ENCODE results near the gene FGD4. TPM values are rescaled to one million over a fixed set of nuclear protein-coding genes. Genes with fewer than 3 reads are reported as not detected.
"Not testable (repeated sequence)": the region's sequence is repeated elsewhere in the genome, so short reads cannot be mapped to it uniquely, and the experiment has no call there.

Gene FGD4
- total RNA-seq, 4 donors from 2014 or later = 32.5 to 51.4 (median 38.8) TPM

DNA sequence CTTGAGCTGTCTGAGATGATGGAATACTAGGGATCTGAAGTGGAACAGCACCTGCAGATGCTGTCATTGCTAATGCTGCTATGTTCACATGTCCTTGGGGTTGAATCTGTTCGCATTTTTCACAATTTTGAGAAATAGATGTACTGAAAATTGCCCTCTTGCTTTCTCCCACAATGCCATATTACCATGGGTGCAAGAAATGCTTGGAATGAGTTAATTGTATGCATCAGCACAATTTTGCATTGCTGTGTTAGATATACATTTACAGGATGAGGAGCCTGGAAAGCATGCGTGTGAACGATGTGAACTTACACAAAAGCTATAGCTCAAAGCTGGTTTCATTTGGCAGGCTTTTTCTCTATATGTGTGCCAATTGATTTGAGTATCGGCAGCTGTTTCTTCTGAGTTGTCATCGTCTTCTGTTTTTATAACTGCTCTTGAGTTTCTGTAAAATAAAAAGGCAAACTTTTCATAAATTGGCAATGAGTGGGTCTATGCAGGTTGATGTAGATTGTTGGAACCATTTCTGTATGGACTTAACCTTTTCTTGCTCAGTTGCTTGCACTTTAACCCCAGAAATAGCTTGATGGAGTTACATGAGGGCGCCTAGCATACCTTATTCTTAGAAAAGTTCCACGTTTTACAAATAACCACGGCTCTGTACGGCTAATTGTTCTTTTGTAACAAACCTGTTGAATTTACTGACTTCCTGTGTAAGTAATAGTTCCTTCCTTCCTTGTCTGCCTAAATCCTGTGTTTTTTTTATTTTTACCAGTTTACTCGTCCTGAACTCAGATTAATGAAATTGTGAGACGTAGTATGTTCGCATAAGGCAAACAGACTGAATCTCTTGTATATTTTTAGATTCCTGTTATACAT is 105.9 kb downstream of the FGD4 start:
- Histone ChIP-seq H3K27me3 (no peaks in the 10 kb centered on the region), H3K4me1 (peaks cover 26 to 30% of the 10 kb centered on the region in 2 donors), H3K36me3 (no peaks in the 10 kb centered on the region), H3K9me3 (no peaks in the 10 kb centered on the region), H3K4me3 (replicated peaks in 1 of 3) (no peak overlapping the region), H3K27ac (no peak overlapping the region)
- no peak for TF ChIP-seq POLR2A (IDR thresholded peaks at IDR 0.05)
- TF ChIP-seq, protein P1, sequence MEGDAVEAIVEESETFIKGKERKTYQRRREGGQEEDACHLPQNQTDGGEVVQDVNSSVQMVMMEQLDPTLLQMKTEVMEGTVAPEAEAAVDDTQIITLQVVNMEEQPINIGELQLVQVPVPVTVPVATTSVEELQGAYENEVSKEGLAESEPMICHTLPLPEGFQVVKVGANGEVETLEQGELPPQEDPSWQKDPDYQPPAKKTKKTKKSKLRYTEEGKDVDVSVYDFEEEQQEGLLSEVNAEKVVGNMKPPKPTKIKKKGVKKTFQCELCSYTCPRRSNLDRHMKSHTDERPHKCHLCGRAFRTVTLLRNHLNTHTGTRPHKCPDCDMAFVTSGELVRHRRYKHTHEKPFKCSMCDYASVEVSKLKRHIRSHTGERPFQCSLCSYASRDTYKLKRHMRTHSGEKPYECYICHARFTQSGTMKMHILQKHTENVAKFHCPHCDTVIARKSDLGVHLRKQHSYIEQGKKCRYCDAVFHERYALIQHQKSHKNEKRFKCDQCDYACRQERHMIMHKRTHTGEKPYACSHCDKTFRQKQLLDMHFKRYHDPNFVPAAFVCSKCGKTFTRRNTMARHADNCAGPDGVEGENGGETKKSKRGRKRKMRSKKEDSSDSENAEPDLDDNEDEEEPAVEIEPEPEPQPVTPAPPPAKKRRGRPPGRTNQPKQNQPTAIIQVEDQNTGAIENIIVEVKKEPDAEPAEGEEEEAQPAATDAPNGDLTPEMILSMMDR (IDR thresholded peaks at IDR 0.05) = no peak
- intact Hi-C loops (cut with DNase I) = no loop called here
- 70 to 79% methylated on average over 12 of the region's 12 CpGs for WGBS, 2 donors
- DNase-seq = no peak

DNA sequence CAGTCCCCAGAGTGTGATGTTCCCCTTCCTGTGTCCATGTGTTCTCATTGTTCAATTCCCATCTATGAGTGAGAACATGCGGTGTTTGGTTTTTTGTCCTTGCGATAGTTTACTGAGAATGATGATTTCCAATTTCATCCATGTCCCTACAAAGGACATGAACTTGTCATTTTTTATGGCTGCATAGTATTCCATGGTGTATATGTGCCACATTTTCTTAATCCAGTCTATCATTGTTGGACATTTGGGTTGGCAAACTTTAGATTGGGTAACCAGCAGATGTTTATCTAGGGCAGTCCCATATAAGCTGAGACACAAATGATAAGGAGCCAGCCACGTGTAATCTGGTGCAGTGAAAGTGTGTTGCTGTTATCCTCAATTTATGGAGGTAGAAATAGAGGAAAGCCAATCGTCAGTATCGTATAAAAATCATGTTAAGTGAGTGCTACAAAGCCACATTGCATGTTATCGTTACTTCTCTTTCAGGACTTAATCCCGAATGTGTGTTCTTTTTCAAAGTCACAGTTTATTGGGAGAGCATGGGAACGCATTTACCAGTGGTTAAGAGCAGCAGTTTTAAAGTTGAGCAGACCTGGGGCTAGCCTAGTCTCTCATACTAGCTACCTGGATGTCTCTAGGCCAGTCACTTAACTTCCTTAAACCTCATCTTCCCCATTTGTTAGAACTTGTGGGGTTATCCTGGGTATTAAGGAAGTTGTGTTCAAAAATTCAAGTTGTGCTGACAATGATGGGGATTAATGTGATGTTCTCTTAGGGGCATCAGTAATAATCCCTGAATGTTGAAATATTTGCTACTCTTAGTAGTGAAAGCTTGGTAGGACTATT is 108.0 kb downstream of the FGD4 start:
- H3K36me3 ChIP-seq; H3K27ac ChIP-seq; DNase-seq; H3K4me3 ChIP-seq (replicated peaks in 1 of 3); H3K27me3 ChIP-seq; H3K9me3 ChIP-seq; intact Hi-C loops (cut with DNase I): not testable (repeated sequence)
- peaks cover 12 to 19% of the 10 kb centered on the region in 2 donors for H3K4me1 ChIP-seq
- WGBS, 2 donors = 85% methylated on average over 6 to 7 of the region's 8 CpGs

DNA sequence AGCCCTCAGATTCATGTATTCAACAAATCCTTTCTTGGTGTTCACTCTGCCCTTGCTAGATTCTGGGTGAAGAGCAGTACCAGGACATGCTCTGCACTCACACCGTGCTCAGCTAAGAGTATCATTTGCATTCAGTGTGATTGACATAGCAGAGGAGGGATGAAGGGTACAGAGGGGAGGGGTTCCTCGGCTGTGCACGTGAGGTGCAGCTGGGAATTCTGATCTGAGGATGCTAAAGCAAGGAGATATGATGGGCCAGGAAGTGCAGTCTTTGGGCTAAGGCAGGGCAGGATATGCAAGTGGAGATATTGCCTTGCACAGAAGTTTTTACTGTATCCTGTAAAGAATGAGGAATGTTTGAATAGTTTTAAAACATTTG is 108.6 kb downstream of the FGD4 start:
- H3K27me3 ChIP-seq = no peaks in the 10 kb centered on the region
- no peaks in the 10 kb centered on the region for H3K36me3 ChIP-seq
- no peak overlapping the region for H3K27ac ChIP-seq
- H3K4me3 ChIP-seq (replicated peaks in 1 of 3) = no peak overlapping the region
- no peak for TF ChIP-seq POLR2A (IDR thresholded peaks at IDR 0.05)
- TF ChIP-seq, protein P1 (IDR thresholded peaks at IDR 0.05) = no peak
- DNase-seq = no peak
- 46 to 56% methylated on average over 3 of the region's 3 CpGs for WGBS, 2 donors
- H3K9me3 ChIP-seq = no peaks in the 10 kb centered on the region
- intact Hi-C loops (cut with DNase I) = no loop called here
- peaks cover 6 to 13% of the 10 kb centered on the region in 2 donors for H3K4me1 ChIP-seq

DNA sequence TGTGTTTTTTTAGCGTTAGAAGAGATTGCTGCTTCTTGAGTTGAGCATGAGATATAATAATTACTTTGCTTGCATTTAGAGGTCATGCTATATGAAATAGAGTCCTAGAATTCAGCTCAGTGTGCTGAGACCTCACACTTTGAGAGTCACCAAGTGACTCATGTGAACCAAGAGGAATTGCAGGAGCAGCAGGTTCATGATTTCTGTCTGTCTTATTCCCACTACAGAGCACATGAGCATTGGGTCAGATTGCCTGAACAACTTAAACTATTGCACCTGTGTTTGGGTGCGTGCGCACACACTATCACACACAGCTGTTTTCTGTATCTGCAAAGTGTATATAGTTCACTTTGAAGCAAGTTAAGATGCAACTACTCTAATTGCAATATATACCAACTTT is 109.3 kb downstream of the FGD4 start:
- no peak for TF ChIP-seq POLR2A (IDR thresholded peaks at IDR 0.05)
- TF ChIP-seq, protein P1 (IDR thresholded peaks at IDR 0.05) = no peak
- DNase-seq = no peak
- intact Hi-C loops (cut with DNase I) = no loop called here
- Histone ChIP-seq H3K27ac (no peak overlapping the region), H3K4me1 (peaks cover 0 to 7% of the 10 kb centered on the region in 2 donors), H3K4me3 (replicated peaks in 1 of 3) (no peak overlapping the region), H3K27me3 (no peaks in the 10 kb centered on the region), H3K9me3 (no peaks in the 10 kb centered on the region), H3K36me3 (no peaks in the 10 kb centered on the region)
- 74 to 76% methylated on average over 3 of the region's 3 CpGs for WGBS, 2 donors

DNA sequence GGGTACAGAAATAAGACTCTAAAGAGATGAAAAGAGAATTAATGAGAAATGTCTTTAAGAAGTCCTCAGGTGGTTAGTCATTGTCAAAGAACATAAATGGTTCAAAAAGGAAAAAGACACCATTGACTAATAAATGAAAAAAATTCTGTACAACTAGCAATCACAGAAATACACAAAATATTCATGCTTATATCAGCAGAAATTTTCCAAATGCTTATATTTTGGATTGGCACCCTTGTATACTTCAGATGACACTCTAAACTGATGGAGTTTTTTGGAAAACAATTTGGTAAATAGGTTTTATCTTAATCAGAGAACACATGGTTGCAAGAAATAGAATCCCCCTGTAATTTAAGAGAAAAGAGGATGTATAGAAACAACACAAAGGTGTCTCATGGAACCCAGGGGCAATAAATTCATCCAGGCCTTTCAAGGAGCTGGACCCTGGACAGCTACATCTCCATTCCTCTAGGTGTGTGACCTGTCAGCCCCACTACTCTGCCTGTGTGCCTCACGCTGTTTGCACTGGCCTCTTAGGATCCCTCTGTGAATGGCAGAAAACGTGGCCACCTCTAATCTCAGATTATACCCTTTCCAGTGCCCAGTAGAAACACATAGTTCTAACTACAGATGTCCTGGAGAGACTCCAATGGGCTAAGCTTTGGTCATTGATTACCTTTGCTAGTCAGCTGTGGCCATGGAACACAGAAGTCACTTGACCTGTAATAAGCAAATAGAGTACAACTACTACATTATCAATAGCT is 110.2 kb downstream of the FGD4 start:
- no peaks in the 10 kb centered on the region for H3K36me3 ChIP-seq
- WGBS, 2 donors = 69 to 96% methylated on average over 2 of the region's 2 CpGs

DNA sequence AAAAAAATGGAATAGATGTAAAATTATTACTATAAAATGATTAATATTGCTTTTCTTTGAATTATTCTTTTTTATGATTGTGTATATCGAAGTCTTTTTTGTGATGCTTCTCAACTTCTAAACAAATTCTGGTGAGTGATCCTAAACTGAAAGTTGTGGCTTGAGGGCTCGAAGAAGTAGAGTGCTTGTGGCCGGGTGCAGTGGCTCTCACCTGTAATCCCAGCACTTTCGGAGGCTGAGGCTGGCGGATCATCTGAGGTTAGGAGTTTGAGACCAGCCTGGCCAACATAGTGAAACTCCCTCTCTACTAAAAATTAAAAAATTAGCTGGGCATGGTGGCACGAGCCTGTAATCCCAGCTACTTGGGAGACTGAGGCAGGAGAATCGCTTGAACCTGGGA is 112.6 kb downstream of the FGD4 start:
- H3K36me3 ChIP-seq; H3K9me3 ChIP-seq; H3K27me3 ChIP-seq; H3K4me3 ChIP-seq (replicated peaks in 1 of 3); H3K4me1 ChIP-seq; intact Hi-C loops (cut with DNase I); DNase-seq; H3K27ac ChIP-seq: not testable (repeated sequence)
- WGBS, 2 donors = 93 to 97% methylated on average over 7 of the region's 7 CpGs

More for the DNA sequence above, 110.2 kb downstream of the FGD4 start:
- no peaks in the 10 kb centered on the region for H3K9me3 ChIP-seq
- TF ChIP-seq POLR2A (IDR thresholded peaks at IDR 0.05) = no peak
- TF ChIP-seq, protein P1 (IDR thresholded peaks at IDR 0.05) = no peak
- H3K4me3 ChIP-seq (replicated peaks in 1 of 3) = no peak overlapping the region
- no peak overlapping the region for H3K27ac ChIP-seq
- intact Hi-C loops (cut with DNase I) = no loop called here
- DNase-seq = no peak
- no peaks in the 10 kb centered on the region for H3K27me3 ChIP-seq
- H3K4me1 ChIP-seq = peaks cover 0 to 7% of the 10 kb centered on the region in 2 donors
